ENCODE measurements around the gene SFT2D1.
"Not testable (repeated sequence)": the region's sequence is repeated elsewhere in the genome, so short reads cannot be mapped to it uniquely, and the experiment has no call there.

The SFT2D1 gene

GRCh38 chr6:166342349-166343149 is at the start of gene SFT2D1:
TSS of gene SFT2D1 (minus strand) at chr6:166342545. CDS start at chr6:166342481, 64 bp downstream.
- peak; percentile 73 for DNase-seq

GRCh38 chr6:166389119-166389518 is 46.8 kb upstream of the SFT2D1 start:
- DNase-seq: no peak

- no peak for DNase-seq
These were observed 46.1 kb upstream of the SFT2D1 start for GRCh38 chr6:166388290-166389004.

GRCh38 chr6:166387642-166388289 is 45.4 kb upstream of the SFT2D1 start:
- no peak for DNase-seq

GRCh38 chr6:166387098-166387497 is 44.8 kb upstream of the SFT2D1 start:
- not testable (repeated sequence) for DNase-seq

GRCh38 chr6:166386111-166386510 is 43.8 kb upstream of the SFT2D1 start:
- no peak for DNase-seq

- not testable (repeated sequence) for DNase-seq
These were observed 41.5 kb upstream of the SFT2D1 start for GRCh38 chr6:166383802-166384363.

- DNase-seq: peak; percentile 95
These were observed 40.8 kb upstream of the SFT2D1 start, which contains the start of gene MPC1 for GRCh38 chr6:166382933-166383801. TSS of gene MPC1 (minus strand) at chr6:166382940. CDS start at chr6:166382876, 64 bp downstream.

- no peak for DNase-seq
These were observed 40.2 kb upstream of the SFT2D1 start for GRCh38 chr6:166382500-166382932.

- DNase-seq: peak; percentile 66
These were observed 39.6 kb upstream of the SFT2D1 start for GRCh38 chr6:166381733-166382499.

- DNase-seq: no peak
These were observed 39.0 kb upstream of the SFT2D1 start for GRCh38 chr6:166381381-166381732.

GRCh38 chr6:166379800-166380199 is 37.5 kb upstream of the SFT2D1 start:
- no peak for DNase-seq

- no peak for DNase-seq
These were observed 36.8 kb upstream of the SFT2D1 start for GRCh38 chr6:166379103-166379586.

GRCh38 chr6:166377721-166378120 is 35.4 kb upstream of the SFT2D1 start:
- DNase-seq: no peak

GRCh38 chr6:166375013-166375412 is 32.7 kb upstream of the SFT2D1 start:
- DNase-seq: no peak

- DNase-seq: no peak
These were observed 28.1 kb upstream of the SFT2D1 start for GRCh38 chr6:166370489-166370888.

GRCh38 chr6:166369782-166370181 is 27.4 kb upstream of the SFT2D1 start:
- no peak for DNase-seq

GRCh38 chr6:166366921-166367320 is 24.6 kb upstream of the SFT2D1 start:
- no peak for DNase-seq

GRCh38 chr6:166365806-166366205 is 23.5 kb upstream of the SFT2D1 start:
- DNase-seq: no peak

- DNase-seq: no peak
These were observed 22.9 kb upstream of the SFT2D1 start for GRCh38 chr6:166365221-166365620.

GRCh38 chr6:166364456-166364855 is 22.1 kb upstream of the SFT2D1 start:
- no peak for DNase-seq

Measured in activated CD8-positive, alpha-beta memory T cell treated with anti-CD3 and anti-CD28 coated beads, Interleukin-2, amount 50 U/mL, for 4 hours (primary cell).